Neural cell (in vitro differentiated cells): ENCODE measurements around the gene XIRP1. TPM values are rescaled to one million over a fixed set of nuclear protein-coding genes. Genes with fewer than 3 reads are reported as not detected.

Experiments used
- H2AFZ ChIP-seq: fragments of 200-600, 300-800 bp; sonication (generic), shearing (Covaris generic); 2 replicates; pipeline ENCODE4 v1.6.0; 2014; ENCODE audit warnings: low read depth, mild to moderate bottlenecking, antibody characterized with exemption, low read length, moderate library complexity
- H3F3A ChIP-seq: fragments of 200-600 bp; shearing (Covaris generic); 2 replicates; pipeline ENCODE4 v1.6.1; 2016; ENCODE audit warnings: mild to moderate bottlenecking, moderate library complexity, mixed read lengths, antibody characterized with exemption, low read length; ENCODE audit not compliant: insufficient read depth, poor library complexity, severe bottlenecking
- H3K27ac ChIP-seq: fragments of 200-600, 300-800 bp; sonication (generic), shearing (Covaris generic); 2 replicates; pipeline ENCODE4 v1.5.1; 2014; ENCODE audit warnings: mild to moderate bottlenecking, low read length, moderate library complexity
- H3K27me3 ChIP-seq: fragments of 300-800, 200-600 bp; sonication (generic), shearing (Covaris generic); 2 replicates; pipeline ENCODE4 v1.6.0; 2014; ENCODE audit warnings: mild to moderate bottlenecking, low read depth, low read length, moderate library complexity; ENCODE audit not compliant: insufficient read depth
- H3K36me3 ChIP-seq: fragments of 300-800, 200-600 bp; sonication (generic), shearing (Covaris generic); 2 replicates; pipeline ENCODE4 v1.5.1; 2014; ENCODE audit warnings: mild to moderate bottlenecking, antibody characterized with exemption, low read length, moderate library complexity; ENCODE audit not compliant: insufficient read depth
- H3K4me2 ChIP-seq: fragments of 300-800, 200-600 bp; sonication (generic), shearing (Covaris generic); 2 replicates; pipeline ENCODE4 v1.6.0; 2014; ENCODE audit warnings: mild to moderate bottlenecking, low read length
- H3K4me3 ChIP-seq: fragments of 300-800, 200-600 bp; sonication (generic), shearing (Covaris generic); 2 replicates; pipeline ENCODE4 v1.5.1; 2014; ENCODE audit warnings: mild to moderate bottlenecking, low read length, moderate library complexity
- H3K79me2 ChIP-seq: fragments of 200-600 bp; shearing (Covaris generic); replicated peaks from 2 replicates; pipeline ENCODE4 v1.6.0; 2014; ENCODE audit warnings: mild to moderate bottlenecking, low read length, moderate library complexity; ENCODE audit not compliant: insufficient read depth
- H3K9ac ChIP-seq: fragments of 300-800, 200-600 bp; sonication (generic), shearing (Covaris generic); 2 replicates; pipeline ENCODE4 v1.6.1; 2016; ENCODE audit warnings: mild to moderate bottlenecking, low read length, mixed read lengths
- H3K9me2 ChIP-seq: fragments of 200-600 bp; shearing (Covaris generic); 2 replicates; pipeline ENCODE4 v1.6.1; 2016; ENCODE audit warnings: mild to moderate bottlenecking, low read length, mixed read lengths; ENCODE audit not compliant: insufficient read depth
- H3K9me3 ChIP-seq: fragments of 200-600, 300-800 bp; sonication (generic), shearing (Covaris generic); 2 replicates; pipeline ENCODE4 v1.6.1; 2016; ENCODE audit warnings: mild to moderate bottlenecking, mixed run types, low read length, moderate library complexity, mixed read lengths
- H4K20me1 ChIP-seq: fragments of 200-600 bp; shearing (Covaris generic); 2 replicates; pipeline ENCODE4 v1.6.1; 2016; ENCODE audit warnings: mild to moderate bottlenecking, mixed run types; ENCODE audit not compliant: insufficient read depth
- EP300 ChIP-seq: fragments of 450-650 bp; conservative IDR thresholded peaks from 2 replicates; pipeline ENCODE4 v1.6.1; 2014; ENCODE audit warnings: antibody characterized with exemption, mild to moderate bottlenecking, moderate library complexity; ENCODE audit not compliant: poor library complexity, severe bottlenecking
- EZH2 ChIP-seq: fragments of 200-600, 300-800 bp; shearing (Covaris generic), sonication (generic); IDR thresholded peaks from 2 replicates; pipeline ENCODE4 v1.6.1; 2014; ENCODE audit warnings: antibody characterized with exemption, low read length, borderline replicate concordance, mild to moderate bottlenecking; ENCODE audit not compliant: insufficient read depth, poor library complexity, severe bottlenecking
- MXI1 ChIP-seq: fragments of 450-650 bp; conservative IDR thresholded peaks from 2 replicates; pipeline ENCODE4 v1.6.1; 2014; ENCODE audit warnings: antibody characterized with exemption, mild to moderate bottlenecking; ENCODE audit not compliant: poor library complexity, severe bottlenecking
- POLR2AphosphoS5 ChIP-seq: IDR thresholded peaks from 2 replicates; pipeline ENCODE4 v1.6.1; 2012
- RAD21 ChIP-seq: fragments of 450-650 bp; conservative IDR thresholded peaks from 2 replicates; pipeline ENCODE4 v1.6.1; 2014; ENCODE audit warnings: antibody characterized with exemption, mild to moderate bottlenecking, moderate library complexity
- SMC3 ChIP-seq: fragments of 450-650 bp; conservative IDR thresholded peaks from 2 replicates; pipeline ENCODE4 v1.6.1; 2014; ENCODE audit warnings: antibody characterized with exemption, mild to moderate bottlenecking, moderate library complexity; ENCODE audit not compliant: poor library complexity
- TAF1 ChIP-seq: IDR thresholded peaks from 2 replicates; pipeline ENCODE4 v1.6.1; 2012; ENCODE audit warnings: low read depth
- polyA plus RNA-seq: library from polyadenylated mRNA; depleted of rRNA; stranded (reverse); fragments of >200 nt; gene quantifications from 2 replicates; pipeline ENCODE4 v1.2.3, GENCODE V29; 2014
- TF ChIP-seq, protein P1 (sequence below): IDR thresholded peaks from 2 replicates; pipeline ENCODE4 v1.6.1; 2012; ENCODE audit warnings: borderline replicate concordance

The XIRP1 gene
- polyA plus RNA-seq, 1 donor from 2014 or later = not detected

DNA sequence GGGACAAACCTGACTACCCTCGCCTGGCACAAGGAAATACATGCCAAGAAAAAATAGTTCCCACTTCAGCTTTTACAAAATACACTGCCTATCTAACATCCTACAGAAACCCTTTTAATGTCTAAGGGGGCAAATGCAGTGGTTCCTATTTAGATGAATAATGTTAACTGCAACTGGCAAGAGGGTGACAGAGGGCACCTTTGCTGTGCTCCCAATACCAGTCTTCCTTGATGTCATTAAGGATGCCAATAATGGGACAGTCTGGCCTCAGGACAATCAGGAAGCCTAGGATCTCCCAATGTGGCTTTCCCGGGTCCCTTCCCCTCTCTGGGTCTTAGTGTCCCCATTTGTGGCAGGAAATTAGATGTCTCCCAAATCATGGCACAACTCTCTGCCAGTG is 53.0 kb downstream of the XIRP1 start:
- no peaks in the 10 kb centered on the region for H3K27me3 ChIP-seq
- H3K27ac ChIP-seq = no peak overlapping the region
- no peak overlapping the region for H3K4me3 ChIP-seq
- no peak overlapping the region for H3K4me2 ChIP-seq
- peaks cover 7% of the 10 kb centered on the region for H3K36me3 ChIP-seq
- TF ChIP-seq EZH2 (no peak), TAF1 (no peak), MXI1 (no peak), EP300 (no peak), SMC3 (no peak), POLR2AphosphoS5 (no peak)
- TF ChIP-seq, protein P1, sequence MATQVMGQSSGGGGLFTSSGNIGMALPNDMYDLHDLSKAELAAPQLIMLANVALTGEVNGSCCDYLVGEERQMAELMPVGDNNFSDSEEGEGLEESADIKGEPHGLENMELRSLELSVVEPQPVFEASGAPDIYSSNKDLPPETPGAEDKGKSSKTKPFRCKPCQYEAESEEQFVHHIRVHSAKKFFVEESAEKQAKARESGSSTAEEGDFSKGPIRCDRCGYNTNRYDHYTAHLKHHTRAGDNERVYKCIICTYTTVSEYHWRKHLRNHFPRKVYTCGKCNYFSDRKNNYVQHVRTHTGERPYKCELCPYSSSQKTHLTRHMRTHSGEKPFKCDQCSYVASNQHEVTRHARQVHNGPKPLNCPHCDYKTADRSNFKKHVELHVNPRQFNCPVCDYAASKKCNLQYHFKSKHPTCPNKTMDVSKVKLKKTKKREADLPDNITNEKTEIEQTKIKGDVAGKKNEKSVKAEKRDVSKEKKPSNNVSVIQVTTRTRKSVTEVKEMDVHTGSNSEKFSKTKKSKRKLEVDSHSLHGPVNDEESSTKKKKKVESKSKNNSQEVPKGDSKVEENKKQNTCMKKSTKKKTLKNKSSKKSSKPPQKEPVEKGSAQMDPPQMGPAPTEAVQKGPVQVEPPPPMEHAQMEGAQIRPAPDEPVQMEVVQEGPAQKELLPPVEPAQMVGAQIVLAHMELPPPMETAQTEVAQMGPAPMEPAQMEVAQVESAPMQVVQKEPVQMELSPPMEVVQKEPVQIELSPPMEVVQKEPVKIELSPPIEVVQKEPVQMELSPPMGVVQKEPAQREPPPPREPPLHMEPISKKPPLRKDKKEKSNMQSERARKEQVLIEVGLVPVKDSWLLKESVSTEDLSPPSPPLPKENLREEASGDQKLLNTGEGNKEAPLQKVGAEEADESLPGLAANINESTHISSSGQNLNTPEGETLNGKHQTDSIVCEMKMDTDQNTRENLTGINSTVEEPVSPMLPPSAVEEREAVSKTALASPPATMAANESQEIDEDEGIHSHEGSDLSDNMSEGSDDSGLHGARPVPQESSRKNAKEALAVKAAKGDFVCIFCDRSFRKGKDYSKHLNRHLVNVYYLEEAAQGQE = no peak
- no peaks in the 10 kb centered on the region for H4K20me1 ChIP-seq
- no peaks in the 10 kb centered on the region for H3F3A ChIP-seq
- H3K9me3 ChIP-seq = no peaks in the 10 kb centered on the region
- no peaks in the 10 kb centered on the region for H3K9me2 ChIP-seq
- no peak overlapping the region for H2AFZ ChIP-seq
- H3K9ac ChIP-seq = no peak overlapping the region
- H3K79me2 ChIP-seq = no peaks in the 10 kb centered on the region

DNA sequence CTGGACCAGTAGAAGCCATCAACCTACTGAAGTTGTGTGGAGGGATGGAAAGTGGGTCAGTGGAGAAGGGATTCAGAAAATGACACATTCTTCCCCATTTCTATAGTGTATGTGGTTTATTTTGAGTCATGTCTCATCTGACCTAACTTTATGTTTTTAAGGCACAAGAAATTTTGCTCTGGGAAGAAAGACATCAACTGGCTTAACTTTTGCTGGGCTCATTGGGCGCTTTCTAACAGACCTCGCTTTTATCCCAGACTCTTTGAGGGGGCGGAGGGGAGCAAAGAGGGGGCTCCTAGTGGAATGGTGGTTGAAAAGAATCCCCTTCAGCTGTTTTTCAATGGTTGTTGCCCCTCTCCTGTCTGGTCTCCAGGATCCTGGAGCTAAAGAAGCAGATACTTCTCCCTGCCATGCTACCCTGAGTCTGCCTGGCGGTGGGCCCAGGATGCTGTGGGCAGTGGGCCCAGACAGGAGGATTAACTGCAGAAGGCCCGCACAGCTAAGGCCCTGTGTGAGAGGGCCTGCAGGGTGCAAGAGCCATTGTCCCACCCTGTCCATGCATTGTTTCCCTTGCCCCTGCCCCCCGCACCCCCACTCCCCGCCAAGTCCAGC is 53.5 kb downstream of the XIRP1 start:
- Histone ChIP-seq H3K9me3 (no peaks in the 10 kb centered on the region), H3F3A (no peaks in the 10 kb centered on the region), H3K27me3 (no peaks in the 10 kb centered on the region), H3K4me3 (no peak overlapping the region), H3K4me2 (no peak overlapping the region), H3K9me2 (no peaks in the 10 kb centered on the region), H3K79me2 (no peaks in the 10 kb centered on the region), H3K9ac (no peak overlapping the region), H3K27ac (no peak overlapping the region), H4K20me1 (no peaks in the 10 kb centered on the region), H3K36me3 (peaks cover 7% of the 10 kb centered on the region), H2AFZ (no peak overlapping the region)
- no peak for TF ChIP-seq EP300
- no peak for TF ChIP-seq SMC3
- TF ChIP-seq POLR2AphosphoS5 = no peak
- no peak for TF ChIP-seq EZH2

DNA sequence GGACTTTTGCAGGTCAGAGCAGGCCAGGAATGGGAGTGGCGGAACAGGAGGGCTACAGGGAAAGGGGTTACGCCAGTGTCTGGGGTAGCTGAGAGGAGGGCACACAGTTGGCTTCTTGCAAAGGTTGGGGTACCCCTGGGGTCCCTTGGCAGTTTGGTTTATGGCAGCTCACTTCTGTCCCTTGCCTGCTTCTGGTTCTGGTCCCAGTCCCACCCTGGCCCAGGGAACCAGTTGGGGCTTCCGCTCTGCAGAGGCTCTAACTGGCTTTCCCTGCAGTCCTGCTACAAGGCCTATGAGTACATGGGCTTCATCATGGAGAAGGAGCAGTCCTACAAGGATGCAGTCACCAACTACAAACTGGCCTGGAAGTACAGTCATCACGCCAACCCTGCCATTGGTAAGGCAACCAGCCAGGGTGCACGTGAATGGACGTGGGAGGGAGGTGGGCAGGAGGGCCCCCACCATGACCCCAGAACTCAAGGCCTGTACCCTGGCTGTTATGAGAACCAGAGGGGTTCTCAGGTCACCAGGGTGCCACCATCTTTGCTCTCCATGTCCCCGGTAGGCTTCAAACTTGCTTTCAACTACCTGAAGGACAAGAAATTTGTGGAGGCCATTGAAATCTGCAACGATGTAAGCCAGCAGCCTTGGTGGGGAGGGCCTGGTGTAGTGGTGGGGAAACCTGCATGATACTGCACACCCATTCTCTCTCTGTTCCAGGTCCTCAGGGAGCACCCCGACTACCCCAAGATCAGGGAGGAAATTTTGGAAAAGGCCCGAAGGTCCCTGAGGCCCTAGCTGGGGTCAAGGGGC is 54.2 kb downstream of the XIRP1 start:
- TF ChIP-seq EZH2 (no peak), RAD21 (no peak), POLR2AphosphoS5 (no peak), SMC3 (no peak), MXI1 (no peak)
- H3K36me3 ChIP-seq = peaks cover 7% of the 10 kb centered on the region
- no peaks in the 10 kb centered on the region for H3F3A ChIP-seq
- H3K4me3 ChIP-seq = no peak overlapping the region
- H3K9me2 ChIP-seq = no peaks in the 10 kb centered on the region
- H3K27ac ChIP-seq = no peak overlapping the region
- H3K9ac ChIP-seq = no peak overlapping the region
- H2AFZ ChIP-seq = no peak overlapping the region
- no peaks in the 10 kb centered on the region for H3K9me3 ChIP-seq
- no peaks in the 10 kb centered on the region for H4K20me1 ChIP-seq
- H3K27me3 ChIP-seq = no peaks in the 10 kb centered on the region
- no peak overlapping the region for H3K4me2 ChIP-seq
- no peaks in the 10 kb centered on the region for H3K79me2 ChIP-seq
